ENCODE measurements around the gene KDM4D.

KDM4D gene

GRCh38 chr11:94934362-94934761 is 39.1 kb upstream of the KDM4D start (continued):
- TF ChIP-seq POU6F1 (CRISPR knock-in tag; IDR thresholded peaks at IDR 0.05; ENCODE audit: borderline replicate concordance, low read depth) (no peak), TOX (CRISPR knock-in tag; IDR thresholded peaks at IDR 0.05; ENCODE audit: borderline replicate concordance) (no peak), PPARA (CRISPR knock-in tag; IDR thresholded peaks at IDR 0.05; ENCODE audit: borderline replicate concordance) (no peak), ZNF565 (CRISPR knock-in tag; conservative IDR thresholded peaks at IDR 0.05; ENCODE audit: low read depth) (no peak)

GRCh38 chr11:94934846-94935245 is 38.7 kb upstream of the KDM4D start:
- no peak for TF ChIP-seq ZFP30 (CRISPR knock-in tag; IDR thresholded peaks at IDR 0.05)
- TF ChIP-seq TCF4 (CRISPR knock-in tag; IDR thresholded peaks at IDR 0.05; ENCODE audit: borderline replicate concordance), result no peak
- no peak for TF ChIP-seq CSDC2 (CRISPR knock-in tag; IDR thresholded peaks at IDR 0.05)
- TF ChIP-seq CREB5 (CRISPR knock-in tag; IDR thresholded peaks at IDR 0.05; ENCODE audit: low read depth), result no peak
- TF ChIP-seq TOX (CRISPR knock-in tag; IDR thresholded peaks at IDR 0.05; ENCODE audit: borderline replicate concordance), result no peak

GRCh38 chr11:94938095-94939055 is 35.1 kb upstream of the KDM4D start:
- ATAC-seq, result peak; percentile 80
- TF ChIP-seq ISL1 (CRISPR knock-in tag; IDR thresholded peaks at IDR 0.05) (peak; percentile 81), TOX (CRISPR knock-in tag; IDR thresholded peaks at IDR 0.05; ENCODE audit: borderline replicate concordance) (peak; percentile 3; the same call in 1 of the 2 replicates), PPARA (CRISPR knock-in tag; IDR thresholded peaks at IDR 0.05; ENCODE audit: borderline replicate concordance) (no peak), PATZ1 (CRISPR knock-in tag; IDR thresholded peaks at IDR 0.05; ENCODE audit: borderline replicate concordance) (no peak)

More at GRCh38 chr11:94934846-94935245, 38.7 kb upstream of the KDM4D start:
- ATAC-seq, result no peak

GRCh38 chr11:94939346-94939745 is 34.2 kb upstream of the KDM4D start:
- no peak for TF ChIP-seq TSHZ2 (CRISPR knock-in tag; IDR thresholded peaks at IDR 0.05)
- TF ChIP-seq PPARA (CRISPR knock-in tag; IDR thresholded peaks at IDR 0.05; ENCODE audit: borderline replicate concordance), result no peak
- TF ChIP-seq CREB5 (CRISPR knock-in tag; IDR thresholded peaks at IDR 0.05; ENCODE audit: low read depth), result no peak
- TF ChIP-seq ZC3H10 (CRISPR knock-in tag; IDR thresholded peaks at IDR 0.05), result no peak
- no peak for TF ChIP-seq ESRRG (CRISPR knock-in tag; IDR thresholded peaks at IDR 0.05)
- TF ChIP-seq SNAI2 (CRISPR knock-in tag; IDR thresholded peaks at IDR 0.05), result no peak
- TF ChIP-seq ZFP30 (CRISPR knock-in tag; IDR thresholded peaks at IDR 0.05), result no peak
- TF ChIP-seq TCF4 (CRISPR knock-in tag; IDR thresholded peaks at IDR 0.05; ENCODE audit: borderline replicate concordance), result no peak
- TF ChIP-seq GLIS3 (CRISPR knock-in tag; IDR thresholded peaks at IDR 0.05), result no peak
- no peak for TF ChIP-seq RARB (CRISPR knock-in tag; IDR thresholded peaks at IDR 0.05)
- no peak for TF ChIP-seq ZNF565 (CRISPR knock-in tag; conservative IDR thresholded peaks at IDR 0.05; ENCODE audit: low read depth)
- TF ChIP-seq ARNTL (CRISPR knock-in tag; IDR thresholded peaks at IDR 0.05; ENCODE audit: borderline replicate concordance, low read depth), result no peak
- no peak for TF ChIP-seq CSRNP3 (CRISPR knock-in tag; IDR thresholded peaks at IDR 0.05)
- no peak for TF ChIP-seq TOX (CRISPR knock-in tag; IDR thresholded peaks at IDR 0.05; ENCODE audit: borderline replicate concordance)
- no peak for TF ChIP-seq PATZ1 (CRISPR knock-in tag; IDR thresholded peaks at IDR 0.05; ENCODE audit: borderline replicate concordance)
- TF ChIP-seq ISL1 (CRISPR knock-in tag; IDR thresholded peaks at IDR 0.05), result no peak
- TF ChIP-seq BACH2 (CRISPR knock-in tag; IDR thresholded peaks at IDR 0.05; ENCODE audit: borderline replicate concordance), result no peak

More at GRCh38 chr11:94939346-94939745, 34.2 kb upstream of the KDM4D start:
- no peak for ATAC-seq

All from SK-N-SH treated with all-trans-retinoic acid at 6 μM for 48 hours (cell line).